ENCODE results near the gene DZIP1L. TPM values are rescaled to one million over a fixed set of nuclear protein-coding genes. Genes with fewer than 3 reads are reported as not detected.

The DZIP1L gene
- total and polyA plus RNA-seq, 9 of the 15 experiments (the other 6 are each of a cell fraction or from before 2014, with no cell fraction given): 0.03 to 1.5 (median 0.48) TPM; not detected in 1

GRCh38 chr3:138119423-138119766 lies 4.0 kb upstream of the DZIP1L start:
- no peaks in the 10 kb centered on the region for H3K36me3 ChIP-seq (ENCODE audit: control insufficient read depth, insufficient read depth, low read length)
- peaks cover 2% of the 10 kb centered on the region for H3K9me1 ChIP-seq (ENCODE audit: control insufficient read depth, insufficient read depth, low read length)
- no peak for ATAC-seq
- no peaks in the 10 kb centered on the region for H3K9me3 ChIP-seq (replicated peaks; ENCODE audit: control insufficient read depth, insufficient read depth, low read depth, low read length)
- peaks cover 2 to 14% of the 10 kb centered on the region in 2 experiments; a peak in 4 of 5 replicates for H3K4me1 ChIP-seq (replicated peaks in 1 of 2; ENCODE audit: control insufficient read depth in 2 of 2, insufficient read depth in 2 of 2, low read length in 2 of 2)
- no peak overlapping the region for H2AFZ ChIP-seq (ENCODE audit: low read depth, low read length)
- 4% methylated on average over 4 of the region's 4 CpGs for WGBS (ENCODE audit: insufficient coverage, low coverage, missing lambda C conversion rate)
- no peaks in the 10 kb centered on the region for H4K20me1 ChIP-seq (replicated peaks; ENCODE audit: control insufficient read depth, insufficient read depth, low read length)
- no peak overlapping the region for H3K9ac ChIP-seq (ENCODE audit: insufficient read depth in 1 of 2, low read depth in 2 of 2, low read length in 2 of 2)
- no peak overlapping the region for H3K4me2 ChIP-seq (ENCODE audit: insufficient read depth, low read length)
- BruUV-seq (replicated peaks): no TSS peak
- POLR2A ChIA-PET: no interaction called here
- in situ Hi-C loops (cut with MboI): no loop called here
- CTCF ChIA-PET (ENCODE audit: low intra/inter-chr PET ratio): interaction anchor here (0.5 to 3.3 kb wide), 2 partner anchors 33 to 51 kb away, joined by 3 to 20 read pairs; no protein-coding TSS in a partner anchor
- no peak for FAIRE-seq
- H3K4me3 ChIP-seq: no peak overlapping the region
- no peaks in the 10 kb centered on the region for H3K79me2 ChIP-seq (ENCODE audit: control insufficient read depth, insufficient read depth, low read length)
- no peak overlapping the region for H3K27ac ChIP-seq (ENCODE audit: extremely low read depth, low read depth, low read length)
- TF ChIP-seq TCF3 (CRISPR knock-in tag; IDR thresholded peaks at IDR 0.05) (no peak), EGR1 (conservative IDR thresholded peaks at IDR 0.05) (no peak), CTBP1 (IDR thresholded peaks at IDR 0.05; ENCODE audit: borderline replicate concordance) (no peak), ARID3B (CRISPR knock-in tag; IDR thresholded peaks at IDR 0.05; ENCODE audit: borderline replicate concordance) (no peak), NFYB (IDR thresholded peaks at IDR 0.05; ENCODE audit: extremely low read depth, insufficient read length) (no peak), OTX1 (CRISPR knock-in tag; IDR thresholded peaks at IDR 0.05) (no peak), NFIC (IDR thresholded peaks at IDR 0.05) (no peak), ZNF212 (CRISPR knock-in tag; IDR thresholded peaks at IDR 0.05) (no peak), ZZZ3 (IDR thresholded peaks at IDR 0.05) (no peak), FOXJ2 (tag; IDR thresholded peaks at IDR 0.05) (no peak), DEAF1 (CRISPR knock-in tag; IDR thresholded peaks at IDR 0.05) (no peak), NCOA1 (IDR thresholded peaks at IDR 0.05; ENCODE audit: low read depth) (no peak), MCM7 (IDR thresholded peaks at IDR 0.05) (no peak), HMGN3 (IDR thresholded peaks at IDR 0.05; ENCODE audit: borderline replicate concordance, extremely low read depth, insufficient read length, low read depth, low read length) (no peak), SMARCC2 (IDR thresholded peaks at IDR 0.05; ENCODE audit: low read depth) (no peak), ZNF121 (CRISPR knock-in tag; conservative IDR thresholded peaks at IDR 0.05) (no peak)
- DNase-seq (ENCODE audit: extremely low read depth in 1 of 4, low spot score in 3 of 4): no peak
- intact Hi-C loops (cut with micrococcal nuclease): loop anchor here (1.0 kb wide), 1 partner anchor 51 kb away; no protein-coding TSS in a partner anchor
- no peaks in the 10 kb centered on the region for H3K27me3 ChIP-seq (ENCODE audit: control insufficient read depth in 2 of 2, insufficient read depth in 2 of 2, low read length in 2 of 2)

Measured in K562 (cell line).